Gastroesophageal sphincter (tissue), 4 donors: ENCODE results near the gene NAP1L1. TPM values are rescaled to one million over a fixed set of nuclear protein-coding genes. Genes with fewer than 3 reads are reported as not detected.
A peak's percentile ranks its signal among the peaks of the same experiment; 100 is the strongest.

Experiments used
- ATAC-seq: fragments of 150-250 bp; one replicate; pipeline ENCODE4 v1.9.1; 2016; ENCODE audit warnings: mild to moderate bottlenecking, moderate library complexity
- H3K27ac ChIP-seq, 4 donors: fragments of 200-600 bp; sonication (generic) in 3 of 4; 1 replicate in 3 of 4; 2 replicates in 1 of 4; pipeline ENCODE4 v1.5.1; 2016 to 2019
- H3K27me3 ChIP-seq: fragments of 200-600 bp; sonication (generic); one replicate; pipeline ENCODE4 v1.5.1; 2019
- H3K36me3 ChIP-seq, 2 donors: fragments of 200-600 bp; sonication (generic); one replicate each; pipeline ENCODE4 v1.5.1; 2019; ENCODE audit warnings: control low read depth in 1 of 2
- H3K4me1 ChIP-seq, 3 donors: fragments of 200-600 bp; sonication (generic); 1 replicate in 2 of 3; 2 replicates in 1 of 3; pipeline ENCODE4 v1.5.1; 2016 to 2019; ENCODE audit warnings: control low read depth in 2 of 3
- H3K4me3 ChIP-seq, 2 donors: fragments of 200-600 bp; sonication (generic); one replicate each; pipeline ENCODE4 v1.5.1; 2019; ENCODE audit warnings: mild to moderate bottlenecking in 1 of 2, moderate library complexity in 1 of 2
- H3K9me3 ChIP-seq, 3 donors: fragments of 200-600 bp; sonication (generic); one replicate each; pipeline ENCODE4 v1.5.1; 2017 to 2019; ENCODE audit warnings: control low read depth in 2 of 3
- CTCF ChIP-seq, 4 experiments: fragments of 200-600 bp in 2 of 4; fragments of 450-650 bp in 2 of 4; sonication (generic) in 1 of 4; IDR thresholded peaks; one replicate each; pipeline ENCODE4 v1.5.1; 2017 to 2019; ENCODE audit warnings: antibody characterized with exemption in 4 of 4, mild to moderate bottlenecking in 2 of 4, moderate library complexity in 2 of 4
- EP300 ChIP-seq: sonication (generic); formaldehyde crosslinking; IDR thresholded peaks from one replicate; pipeline ENCODE4 v1.6.1; 2017; ENCODE audit warnings: antibody characterized with exemption, mild to moderate bottlenecking
- POLR2A ChIP-seq, 2 donors: fragments of 450-650 bp; IDR thresholded peaks; one replicate each; pipeline ENCODE4 v1.6.1; 2017; ENCODE audit warnings: antibody characterized with exemption in 2 of 2, mild to moderate bottlenecking in 2 of 2, moderate library complexity in 1 of 2
- POLR2AphosphoS5 ChIP-seq: sonication (generic); formaldehyde crosslinking; IDR thresholded peaks from one replicate; pipeline ENCODE4 v1.6.1; 2017; ENCODE audit warnings: antibody characterized with exemption
- WGBS, 2 donors: methylation state at CpG; one replicate each; pipeline ENCODE4 v1.1.5; 2018; ENCODE audit warnings: low coverage in 1 of 2; 5-methylcytosine and 5-hydroxymethylcytosine counted together
- total RNA-seq, 4 donors: library from RNA; depleted of rRNA; stranded (reverse); fragments of >200 nt; gene quantifications; one replicate each; pipeline ENCODE4 v1.1.0, GENCODE V29; 2016

Gene NAP1L1
- total RNA-seq, 4 donors from 2014 or later, result 329 to 486 (median 395) TPM

- no peak for ATAC-seq
- Histone ChIP-seq H3K4me3 (no peak overlapping the region), H3K27ac (no peak overlapping the region), H3K27me3 (no peaks in the 10 kb centered on the region), H3K9me3 (no peaks in the 10 kb centered on the region), H3K36me3 (no peaks in the 10 kb centered on the region), H3K4me1 (no peaks in the 10 kb centered on the region)
- TF ChIP-seq POLR2AphosphoS5, result no peak
- no peak for TF ChIP-seq POLR2A (IDR thresholded peaks at IDR 0.05)
- no peak for TF ChIP-seq EP300
- no peak for TF ChIP-seq CTCF (IDR thresholded peaks at IDR 0.05)
- WGBS, 2 donors, result 80% methylated on average over 1 of the region's 1 CpG; no CpG with 5 or more reads in 1 of the 2 donors
Measured at GRCh38 chr12:76101739-76102385, 17.4 kb upstream of the NAP1L1 start.

- no peak overlapping the region for H3K4me3 ChIP-seq
- H3K4me1 ChIP-seq, result no peaks in the 10 kb centered on the region
- H3K27ac ChIP-seq, result no peak overlapping the region
- 80 to 95% methylated on average over 2 to 3 of the region's 3 CpGs for WGBS, 2 donors
- no peaks in the 10 kb centered on the region for H3K9me3 ChIP-seq
- TF ChIP-seq POLR2AphosphoS5 (no peak), CTCF (IDR thresholded peaks at IDR 0.05) (no peak), EP300 (no peak), POLR2A (IDR thresholded peaks at IDR 0.05) (no peak)
- no peaks in the 10 kb centered on the region for H3K36me3 ChIP-seq
- no peak for ATAC-seq
- H3K27me3 ChIP-seq, result no peaks in the 10 kb centered on the region
Measured at GRCh38 chr12:76096079-76096646, 11.7 kb upstream of the NAP1L1 start.

- 100% methylated on average over 1 of the region's 3 CpGs for WGBS, 2 donors
- no peak for ATAC-seq
- no peaks in the 10 kb centered on the region for H3K36me3 ChIP-seq
Measured at GRCh38 chr12:76094754-76095153, 10.3 kb upstream of the NAP1L1 start.

GRCh38 chr12:76091246-76091754 is 6.8 kb upstream of the NAP1L1 start:
- TF ChIP-seq POLR2A (IDR thresholded peaks at IDR 0.05), result no peak
- TF ChIP-seq EP300, result no peak
- no peak overlapping the region for H3K4me3 ChIP-seq

More at GRCh38 chr12:76094754-76095153, 10.3 kb upstream of the NAP1L1 start:
- Histone ChIP-seq H3K27ac (no peak overlapping the region), H3K4me3 (no peak overlapping the region), H3K4me1 (no peaks in the 10 kb centered on the region), H3K9me3 (no peaks in the 10 kb centered on the region), H3K27me3 (no peaks in the 10 kb centered on the region)
- no peak for TF ChIP-seq EP300
- no peak for TF ChIP-seq POLR2AphosphoS5
- TF ChIP-seq CTCF (IDR thresholded peaks at IDR 0.05), result no peak
- no peak for TF ChIP-seq POLR2A (IDR thresholded peaks at IDR 0.05)

GRCh38 chr12:76085520-76085868 is 1.0 kb upstream of the NAP1L1 start:
- peak overlapping the region; percentile 96 to 98 (median 98) for H3K27ac ChIP-seq
- peak overlapping the region; percentile 54 to 83 for H3K4me3 ChIP-seq
- no peaks in the 10 kb centered on the region for H3K27me3 ChIP-seq
- no peak for ATAC-seq
- no peaks in the 10 kb centered on the region for H3K9me3 ChIP-seq
- TF ChIP-seq CTCF (IDR thresholded peaks at IDR 0.05) (no peak), POLR2A (IDR thresholded peaks at IDR 0.05) (no peak), POLR2AphosphoS5 (no peak), EP300 (no peak)
- no peaks in the 10 kb centered on the region for H3K36me3 ChIP-seq
- WGBS, 2 donors, result 7 to 14% methylated on average over 5 of the region's 5 CpGs
- peaks cover 0 to 32% (median 2%) of the 10 kb centered on the region in 3 donors for H3K4me1 ChIP-seq

More at GRCh38 chr12:76091246-76091754, 6.8 kb upstream of the NAP1L1 start:
- ATAC-seq, result no peak
- Histone ChIP-seq H3K36me3 (no peaks in the 10 kb centered on the region), H3K9me3 (no peaks in the 10 kb centered on the region), H3K4me1 (no peaks in the 10 kb centered on the region), H3K27ac (no peak overlapping the region), H3K27me3 (no peaks in the 10 kb centered on the region)
- 64 to 90% methylated on average over 2 of the region's 2 CpGs for WGBS, 2 donors
